GM23248 (cell line): ENCODE data around the gene PHOX2A. TPM values are rescaled to one million over a fixed set of nuclear protein-coding genes. Genes with fewer than 3 reads are reported as not detected.

Experiments used
- DNase-seq: peaks from one replicate; pipeline ENCODE4 v3.0.0-alpha.2; 2015
- H2AFZ ChIP-seq: fragments of 200-600 bp; sonication (generic); 2 replicates; pipeline ENCODE4 v1.6.1; 2016; ENCODE audit warnings: antibody characterized with exemption
- H3F3A ChIP-seq: fragments of 200-600 bp; sonication (generic); 2 replicates; pipeline ENCODE4 v1.6.1; 2016; ENCODE audit warnings: mild to moderate bottlenecking, antibody characterized with exemption, mixed run types; ENCODE audit not compliant: insufficient read depth
- H3K27ac ChIP-seq: fragments of 200-600 bp; sonication (generic); 2 replicates; pipeline ENCODE4 v1.5.1; 2016; ENCODE audit warnings: mild to moderate bottlenecking
- H3K27me3 ChIP-seq: fragments of 200-600 bp; sonication (generic); replicated peaks from 2 replicates; pipeline ENCODE4 v1.6.1; 2016; ENCODE audit warnings: mild to moderate bottlenecking; ENCODE audit not compliant: insufficient read depth
- H3K36me3 ChIP-seq: fragments of 200-600 bp; sonication (generic); 2 replicates; pipeline ENCODE4 v1.6.1; 2016; ENCODE audit warnings: low read depth, mild to moderate bottlenecking
- H3K4me1 ChIP-seq: fragments of 200-600 bp; sonication (generic); 2 replicates; pipeline ENCODE4 v1.6.1; 2016; ENCODE audit warnings: mild to moderate bottlenecking; ENCODE audit not compliant: insufficient read depth
- H3K4me2 ChIP-seq: fragments of 200-600 bp; sonication (generic); one replicate; pipeline ENCODE4 v1.6.1; 2016; ENCODE audit warnings: mild to moderate bottlenecking; ENCODE audit not compliant: unreplicated experiment
- H3K4me3 ChIP-seq: fragments of 200-600 bp; sonication (generic); 2 replicates; pipeline ENCODE4 v1.5.1; 2016; ENCODE audit warnings: mild to moderate bottlenecking
- H3K79me2 ChIP-seq: fragments of 200-600 bp; sonication (generic); 2 replicates; pipeline ENCODE4 v1.6.1; 2016; ENCODE audit warnings: mild to moderate bottlenecking; ENCODE audit not compliant: insufficient read depth
- H3K9ac ChIP-seq: fragments of 200-600 bp; sonication (generic); 2 replicates; pipeline ENCODE4 v1.6.1; 2016; ENCODE audit warnings: mild to moderate bottlenecking
- H3K9me2 ChIP-seq: fragments of 200-600 bp; sonication (generic); 2 replicates; pipeline ENCODE4 v1.6.1; 2016; ENCODE audit warnings: mixed run types, mild to moderate bottlenecking, moderate library complexity; ENCODE audit not compliant: insufficient read depth
- H3K9me3 ChIP-seq: fragments of 200-600 bp; sonication (generic); one replicate; pipeline ENCODE4 v1.6.1; 2017; ENCODE audit warnings: low read depth
- H4K20me1 ChIP-seq: fragments of 200-600 bp; sonication (generic); 2 replicates; pipeline ENCODE4 v1.6.0; 2016; ENCODE audit not compliant: insufficient read depth
- EZH2 ChIP-seq: fragments of 200-600 bp; sonication (generic); IDR thresholded peaks from 2 replicates; pipeline ENCODE4 v1.6.1; 2018; ENCODE audit warnings: antibody characterized with exemption, mild to moderate bottlenecking; ENCODE audit not compliant: insufficient read depth, poor library complexity, severe bottlenecking
- EZH2phosphoT487 ChIP-seq: fragments of 200-600 bp; sonication (generic); IDR thresholded peaks from 2 replicates; pipeline ENCODE4 v1.6.1; 2018; ENCODE audit warnings: antibody characterized with exemption, moderate library complexity, mild to moderate bottlenecking, low read depth; ENCODE audit not compliant: insufficient read depth
- WGBS, 2 experiments: methylation state at CpG; one replicate each; pipeline ENCODE4 v1.1.6; 2015 to 2017; ENCODE audit warnings: low lambda C conversion rate in 2 of 2, low coverage in 1 of 2; ENCODE audit errors: missing lambda C conversion rate in 2 of 2; 5-methylcytosine and 5-hydroxymethylcytosine counted together
- in situ Hi-C: fragments of 300-500 bp; cut with MboI; formaldehyde crosslinking; loops from 2 replicates; pipeline ENCODE4 v1.15.0; 2020
- polyA plus RNA-seq: library from polyadenylated mRNA; unstranded; fragments of >200 nt; fragmentation: Nextera tagmentation; extraction: Ambion mirVana; gene quantifications from 2 replicates; pipeline ENCODE4 v1.2.1, GENCODE V29; 2016
- total RNA-seq: library from RNA; depleted of rRNA; stranded (reverse); fragments of >200 nt; shearing (Covaris generic); gene quantifications from 2 replicates; pipeline ENCODE4 v1.2.3, GENCODE V29; 2014

The PHOX2A gene
- total and polyA plus RNA-seq, 2 experiments from 2014 or later, result not detected

GRCh38 chr11:72283947-72284346, 40.0 kb upstream of the PHOX2A start:
- Histone ChIP-seq H3K9me2 (no peaks in the 10 kb centered on the region), H3K27ac (no peak overlapping the region), H3K27me3 (0 out of 2 replicates have a peak, but pooled peaks cover 6% of the 10 kb centered on the region), H3K79me2 (no peaks in the 10 kb centered on the region), H2AFZ (no peak overlapping the region), H3F3A (peaks cover 11% of the 10 kb centered on the region), H3K4me2 (no peak overlapping the region), H3K9ac (no peak overlapping the region), H3K36me3 (no peaks in the 10 kb centered on the region), H3K4me1 (peaks cover 8% of the 10 kb centered on the region), H4K20me1 (no peaks in the 10 kb centered on the region), H3K9me3 (no peaks in the 10 kb centered on the region), H3K4me3 (no peak overlapping the region)
- 60 to 63% methylated on average over 2 of the region's 2 CpGs for WGBS, 2 experiments
- TF ChIP-seq EZH2phosphoT487, result no peak
- no peak for TF ChIP-seq EZH2
- in situ Hi-C loops, result no loop called here
- DNase-seq, result no peak

- in situ Hi-C loops, result no loop called here
These were observed 36.8 kb upstream of the PHOX2A start for GRCh38 chr11:72280726-72281315.

GRCh38 chr11:72280037-72280436, 36.1 kb upstream of the PHOX2A start:
- no peak for TF ChIP-seq EZH2
- no peak for TF ChIP-seq EZH2phosphoT487
- DNase-seq, result no peak

More at GRCh38 chr11:72280726-72281315, 36.8 kb upstream of the PHOX2A start:
- TF ChIP-seq EZH2, result no peak
- TF ChIP-seq EZH2phosphoT487, result no peak
- DNase-seq, result no peak
- H3K4me2 ChIP-seq, result no peak overlapping the region
- no peak overlapping the region for H2AFZ ChIP-seq
- H3F3A ChIP-seq, result peaks cover 18% of the 10 kb centered on the region
- H3K27me3 ChIP-seq, result 0 out of 2 replicates have a peak, but pooled peaks cover 6% of the 10 kb centered on the region
- H3K9me2 ChIP-seq, result no peaks in the 10 kb centered on the region
- no peaks in the 10 kb centered on the region for H3K9me3 ChIP-seq
- peaks cover 12% of the 10 kb centered on the region for H3K4me1 ChIP-seq
- no peak overlapping the region for H3K4me3 ChIP-seq
- H4K20me1 ChIP-seq, result no peaks in the 10 kb centered on the region
- 91 to 94% methylated on average over 24 of the region's 24 CpGs for WGBS, 2 experiments
- no peaks in the 10 kb centered on the region for H3K79me2 ChIP-seq
- H3K36me3 ChIP-seq, result no peaks in the 10 kb centered on the region
- no peak overlapping the region for H3K27ac ChIP-seq
- no peak overlapping the region for H3K9ac ChIP-seq

GRCh38 chr11:72278905-72279304, 34.9 kb upstream of the PHOX2A start:
- H3K27me3 ChIP-seq, result 0 out of 2 replicates have a peak, but pooled peaks cover 6% of the 10 kb centered on the region
- no peaks in the 10 kb centered on the region for H3K36me3 ChIP-seq
- in situ Hi-C loops, result no loop called here
- no peak overlapping the region for H3K9ac ChIP-seq
- peak; percentile 58 for DNase-seq
- peaks cover 18% of the 10 kb centered on the region for H3F3A ChIP-seq
- H4K20me1 ChIP-seq, result no peaks in the 10 kb centered on the region
- no peaks in the 10 kb centered on the region for H3K9me2 ChIP-seq
- no peaks in the 10 kb centered on the region for H3K79me2 ChIP-seq
- H3K4me1 ChIP-seq, result peaks cover 12% of the 10 kb centered on the region
- H3K4me3 ChIP-seq, result no peak overlapping the region
- TF ChIP-seq EZH2, result no peak
- TF ChIP-seq EZH2phosphoT487, result no peak
- no peaks in the 10 kb centered on the region for H3K9me3 ChIP-seq
- H3K27ac ChIP-seq, result peak overlapping the region; percentile 23; the same call in 1 of the 2 replicates
- H2AFZ ChIP-seq, result no peak overlapping the region
- peak overlapping the region; percentile 19 for H3K4me2 ChIP-seq

More at GRCh38 chr11:72280037-72280436, 36.1 kb upstream of the PHOX2A start:
- Histone ChIP-seq H3K27ac (no peak overlapping the region), H3K36me3 (no peaks in the 10 kb centered on the region), H2AFZ (no peak overlapping the region), H3K79me2 (no peaks in the 10 kb centered on the region), H4K20me1 (no peaks in the 10 kb centered on the region), H3K9me2 (no peaks in the 10 kb centered on the region), H3K4me1 (peaks cover 12% of the 10 kb centered on the region), H3K4me3 (no peak overlapping the region), H3F3A (peaks cover 18% of the 10 kb centered on the region), H3K9me3 (no peaks in the 10 kb centered on the region), H3K27me3 (0 out of 2 replicates have a peak, but pooled peaks cover 6% of the 10 kb centered on the region), H3K4me2 (no peak overlapping the region), H3K9ac (no peak overlapping the region)
- 70 to 77% methylated on average over 11 to 12 of the region's 12 CpGs for WGBS, 2 experiments
- in situ Hi-C loops, result no loop called here
